DND-41 (cell line): Measurements from ENCODE around the gene GLDN.

Experiments used
- EZH2 ChIP-seq: IDR thresholded peaks from 3 replicates; pipeline ENCODE4 v1.6.1; 2012; ENCODE audit warnings: borderline replicate concordance, low read depth, mild to moderate bottlenecking, moderate library complexity, low read length, inconsistent platforms; ENCODE audit not compliant: severe bottlenecking
- TF ChIP-seq, protein P1 (sequence below): IDR thresholded peaks from 2 replicates; pipeline ENCODE4 v1.5.1; 2012; ENCODE audit warnings: borderline replicate concordance, low read length, moderate library complexity, mild to moderate bottlenecking; ENCODE audit not compliant: poor library complexity, severe bottlenecking; ENCODE audit errors: extremely low read depth

DNA sequence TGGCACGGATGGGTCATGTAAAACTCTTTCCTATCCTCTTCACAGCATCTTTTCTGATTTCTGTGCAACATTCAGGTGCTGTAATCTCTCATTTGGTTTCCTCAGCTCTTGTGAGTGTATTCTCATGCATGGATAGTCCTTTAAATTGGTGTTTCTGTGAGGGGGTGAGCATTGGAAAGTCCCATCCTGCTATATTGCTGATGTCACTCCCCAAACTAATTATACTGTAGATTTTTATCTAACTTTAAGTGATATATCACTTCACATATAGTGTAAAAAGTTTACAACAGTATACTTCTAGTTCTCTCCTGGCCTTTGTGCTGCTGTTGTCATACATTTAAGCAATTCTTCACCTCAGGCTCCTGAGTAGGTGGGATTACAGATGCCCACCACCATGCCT lies 102.7 kb downstream of the GLDN start:
- TF ChIP-seq, protein P1, sequence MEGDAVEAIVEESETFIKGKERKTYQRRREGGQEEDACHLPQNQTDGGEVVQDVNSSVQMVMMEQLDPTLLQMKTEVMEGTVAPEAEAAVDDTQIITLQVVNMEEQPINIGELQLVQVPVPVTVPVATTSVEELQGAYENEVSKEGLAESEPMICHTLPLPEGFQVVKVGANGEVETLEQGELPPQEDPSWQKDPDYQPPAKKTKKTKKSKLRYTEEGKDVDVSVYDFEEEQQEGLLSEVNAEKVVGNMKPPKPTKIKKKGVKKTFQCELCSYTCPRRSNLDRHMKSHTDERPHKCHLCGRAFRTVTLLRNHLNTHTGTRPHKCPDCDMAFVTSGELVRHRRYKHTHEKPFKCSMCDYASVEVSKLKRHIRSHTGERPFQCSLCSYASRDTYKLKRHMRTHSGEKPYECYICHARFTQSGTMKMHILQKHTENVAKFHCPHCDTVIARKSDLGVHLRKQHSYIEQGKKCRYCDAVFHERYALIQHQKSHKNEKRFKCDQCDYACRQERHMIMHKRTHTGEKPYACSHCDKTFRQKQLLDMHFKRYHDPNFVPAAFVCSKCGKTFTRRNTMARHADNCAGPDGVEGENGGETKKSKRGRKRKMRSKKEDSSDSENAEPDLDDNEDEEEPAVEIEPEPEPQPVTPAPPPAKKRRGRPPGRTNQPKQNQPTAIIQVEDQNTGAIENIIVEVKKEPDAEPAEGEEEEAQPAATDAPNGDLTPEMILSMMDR, result no peak
- no peak for TF ChIP-seq EZH2
